Gastroesophageal sphincter (tissue), 4 donors: ENCODE measurements around the gene SLIT3. TPM values are rescaled to one million over a fixed set of nuclear protein-coding genes. Genes with fewer than 3 reads are reported as not detected.

Source experiments
- ATAC-seq: fragments of 150-250 bp; one replicate; pipeline ENCODE4 v1.9.1; 2016; ENCODE audit warnings: mild to moderate bottlenecking, moderate library complexity
- H3K27ac ChIP-seq, 4 donors: fragments of 200-600 bp; sonication (generic) in 3 of 4; 1 replicate in 3 of 4; 2 replicates in 1 of 4; pipeline ENCODE4 v1.5.1; 2016 to 2019
- H3K27me3 ChIP-seq: fragments of 200-600 bp; sonication (generic); one replicate; pipeline ENCODE4 v1.5.1; 2019
- H3K36me3 ChIP-seq, 2 donors: fragments of 200-600 bp; sonication (generic); one replicate each; pipeline ENCODE4 v1.5.1; 2019; ENCODE audit warnings: control low read depth in 1 of 2
- H3K4me1 ChIP-seq, 3 donors: fragments of 200-600 bp; sonication (generic); 1 replicate in 2 of 3; 2 replicates in 1 of 3; pipeline ENCODE4 v1.5.1; 2016 to 2019; ENCODE audit warnings: control low read depth in 2 of 3
- H3K4me3 ChIP-seq, 2 donors: fragments of 200-600 bp; sonication (generic); one replicate each; pipeline ENCODE4 v1.5.1; 2019; ENCODE audit warnings: mild to moderate bottlenecking in 1 of 2, moderate library complexity in 1 of 2
- H3K9me3 ChIP-seq, 3 donors: fragments of 200-600 bp; sonication (generic); one replicate each; pipeline ENCODE4 v1.5.1; 2017 to 2019; ENCODE audit warnings: control low read depth in 2 of 3
- CTCF ChIP-seq, 4 experiments: fragments of 200-600 bp in 2 of 4; fragments of 450-650 bp in 2 of 4; sonication (generic) in 1 of 4; IDR thresholded peaks; one replicate each; pipeline ENCODE4 v1.5.1; 2017 to 2019; ENCODE audit warnings: antibody characterized with exemption in 4 of 4, mild to moderate bottlenecking in 2 of 4, moderate library complexity in 2 of 4
- EP300 ChIP-seq: sonication (generic); formaldehyde crosslinking; IDR thresholded peaks from one replicate; pipeline ENCODE4 v1.6.1; 2017; ENCODE audit warnings: antibody characterized with exemption, mild to moderate bottlenecking
- POLR2A ChIP-seq, 2 donors: fragments of 450-650 bp; IDR thresholded peaks; one replicate each; pipeline ENCODE4 v1.6.1; 2017; ENCODE audit warnings: antibody characterized with exemption in 2 of 2, mild to moderate bottlenecking in 2 of 2, moderate library complexity in 1 of 2
- POLR2AphosphoS5 ChIP-seq: sonication (generic); formaldehyde crosslinking; IDR thresholded peaks from one replicate; pipeline ENCODE4 v1.6.1; 2017; ENCODE audit warnings: antibody characterized with exemption
- WGBS, 2 donors: methylation state at CpG; one replicate each; pipeline ENCODE4 v1.1.5; 2018; ENCODE audit warnings: low coverage in 1 of 2; 5-methylcytosine and 5-hydroxymethylcytosine counted together
- total RNA-seq, 4 donors: library from RNA; depleted of rRNA; stranded (reverse); fragments of >200 nt; gene quantifications; one replicate each; pipeline ENCODE4 v1.1.0, GENCODE V29; 2016

Gene SLIT3
- total RNA-seq, 4 donors from 2014 or later: 29.6 to 76.3 (median 31.1) TPM

- peak; percentile 58 for ATAC-seq
- H3K27me3 ChIP-seq: no peaks in the 10 kb centered on the region
- no peaks in the 10 kb centered on the region for H3K9me3 ChIP-seq
- H3K27ac ChIP-seq: peak overlapping the region in 3 of 4 donors; percentile 53 to 66 (median 62)
- peaks cover 0 to 26% (median 4%) of the 10 kb centered on the region in 3 donors for H3K4me1 ChIP-seq
- WGBS, 2 donors: 16 to 32% methylated on average over 7 to 15 of the region's 15 CpGs
- TF ChIP-seq CTCF (IDR thresholded peaks at IDR 0.05) (no peak), POLR2AphosphoS5 (peak; percentile 27), POLR2A (IDR thresholded peaks at IDR 0.05) (no peak)
- H3K4me3 ChIP-seq: no peak overlapping the region
- H3K36me3 ChIP-seq: peaks cover 0 to 4% of the 10 kb centered on the region in 2 donors
These were observed 506.8 kb downstream of the SLIT3 start for GRCh38 chr5:168793841-168794837.

DNA sequence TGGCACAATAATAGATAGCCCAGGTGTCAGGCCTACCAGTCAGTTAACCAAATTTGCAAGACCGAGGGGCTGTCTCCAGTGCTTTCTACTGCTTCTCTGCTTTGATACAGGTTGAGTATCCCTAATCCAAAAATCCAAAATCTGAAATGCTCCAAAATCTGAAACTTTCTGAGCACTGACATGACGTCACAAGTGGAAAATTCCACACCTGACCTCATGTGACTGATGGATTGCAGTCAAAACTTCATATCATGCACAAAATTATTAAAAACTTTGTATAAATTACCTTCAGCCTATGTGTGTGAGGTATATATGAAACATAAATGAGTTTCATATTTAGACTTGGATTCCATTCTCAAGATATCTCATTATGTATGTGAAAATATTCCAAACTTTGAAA is 508.3 kb downstream of the SLIT3 start:
- TF ChIP-seq EP300: no peak
- TF ChIP-seq POLR2A (IDR thresholded peaks at IDR 0.05): no peak
- no peak for TF ChIP-seq POLR2AphosphoS5
- TF ChIP-seq CTCF (IDR thresholded peaks at IDR 0.05): no peak
- Histone ChIP-seq H3K36me3 (peaks cover 0 to 16% of the 10 kb centered on the region in 2 donors), H3K9me3 (no peaks in the 10 kb centered on the region), H3K27ac (no peak overlapping the region), H3K4me3 (no peak overlapping the region), H3K27me3 (no peaks in the 10 kb centered on the region), H3K4me1 (peaks cover 0 to 26% (median 4%) of the 10 kb centered on the region in 3 donors)
- 92 to 100% methylated on average over 2 of the region's 2 CpGs for WGBS, 2 donors
- no peak for ATAC-seq

DNA sequence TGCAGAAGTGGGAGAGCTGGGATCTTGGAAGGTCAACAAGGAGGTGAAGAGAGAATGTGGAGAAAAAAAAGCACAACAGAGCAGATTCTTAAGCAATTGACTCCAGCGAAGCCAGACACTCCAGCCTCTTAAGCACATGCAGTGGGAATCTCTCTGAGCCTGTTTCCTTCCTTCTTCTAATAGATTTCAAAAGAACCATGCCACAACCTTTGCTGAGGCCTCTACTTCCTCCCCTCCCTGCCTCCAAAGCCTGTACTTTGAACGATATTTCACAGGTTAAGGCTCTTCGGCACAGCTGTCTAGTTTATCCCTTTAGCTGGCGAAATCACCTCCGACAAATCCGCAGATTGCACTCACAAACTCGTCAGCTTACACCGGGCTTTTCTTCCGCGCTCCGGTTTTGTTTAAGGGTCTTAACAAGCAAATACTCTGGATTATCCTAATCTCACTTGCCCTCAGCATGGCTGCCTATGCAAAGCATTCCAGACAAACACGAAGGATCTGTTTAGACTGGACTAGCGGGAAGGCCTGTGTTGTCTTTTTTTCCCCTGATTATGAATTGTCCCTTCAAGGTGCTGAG is 510.2 kb downstream of the SLIT3 start:
- no peaks in the 10 kb centered on the region for H3K9me3 ChIP-seq
- 85 to 93% methylated on average over 3 to 11 of the region's 13 CpGs for WGBS, 2 donors
- ATAC-seq: no peak
- H3K4me1 ChIP-seq: peaks cover 0 to 18% (median 0%) of the 10 kb centered on the region in 3 donors
- no peak overlapping the region for H3K27ac ChIP-seq
- no peak overlapping the region for H3K4me3 ChIP-seq
- no peak for TF ChIP-seq CTCF (IDR thresholded peaks at IDR 0.05)
- TF ChIP-seq POLR2A (IDR thresholded peaks at IDR 0.05): no peak
- TF ChIP-seq POLR2AphosphoS5: no peak
- no peak for TF ChIP-seq EP300
- no peaks in the 10 kb centered on the region for H3K27me3 ChIP-seq
- peaks cover 0 to 21% of the 10 kb centered on the region in 2 donors for H3K36me3 ChIP-seq

GRCh38 chr5:168790002-168790635 is 510.8 kb downstream of the SLIT3 start:
- ATAC-seq: peak; percentile 27
- Histone ChIP-seq H3K9me3 (no peaks in the 10 kb centered on the region), H3K27ac (no peak overlapping the region)

More at GRCh38 chr5:168790002-168790635, 510.8 kb downstream of the SLIT3 start:
- Histone ChIP-seq H3K36me3 (peaks cover 0 to 28% of the 10 kb centered on the region in 2 donors), H3K27me3 (no peaks in the 10 kb centered on the region), H3K4me1 (peaks cover 0 to 18% (median 0%) of the 10 kb centered on the region in 3 donors), H3K4me3 (no peak overlapping the region)
- TF ChIP-seq POLR2AphosphoS5 (no peak), CTCF (IDR thresholded peaks at IDR 0.05) (no peak), EP300 (no peak), POLR2A (IDR thresholded peaks at IDR 0.05) (no peak)
- WGBS, 2 donors: 82 to 90% methylated on average over 2 to 4 of the region's 5 CpGs
